HG03520 (cell line): ENCODE measurements around the gene ATXN7L2.
"Not testable (repeated sequence)": the region's sequence is repeated elsewhere in the genome, so short reads cannot be mapped to it uniquely, and the experiment has no call there.

Experiments
- ATAC-seq: cut with Tn5 transposase; IDR thresholded peaks from one replicate; pipeline ENCODE4 v1.9.1; 2021; ENCODE audit warnings: mild to moderate bottlenecking, moderate library complexity; ENCODE audit not compliant: unreplicated experiment

ATXN7L2 gene

DNA sequence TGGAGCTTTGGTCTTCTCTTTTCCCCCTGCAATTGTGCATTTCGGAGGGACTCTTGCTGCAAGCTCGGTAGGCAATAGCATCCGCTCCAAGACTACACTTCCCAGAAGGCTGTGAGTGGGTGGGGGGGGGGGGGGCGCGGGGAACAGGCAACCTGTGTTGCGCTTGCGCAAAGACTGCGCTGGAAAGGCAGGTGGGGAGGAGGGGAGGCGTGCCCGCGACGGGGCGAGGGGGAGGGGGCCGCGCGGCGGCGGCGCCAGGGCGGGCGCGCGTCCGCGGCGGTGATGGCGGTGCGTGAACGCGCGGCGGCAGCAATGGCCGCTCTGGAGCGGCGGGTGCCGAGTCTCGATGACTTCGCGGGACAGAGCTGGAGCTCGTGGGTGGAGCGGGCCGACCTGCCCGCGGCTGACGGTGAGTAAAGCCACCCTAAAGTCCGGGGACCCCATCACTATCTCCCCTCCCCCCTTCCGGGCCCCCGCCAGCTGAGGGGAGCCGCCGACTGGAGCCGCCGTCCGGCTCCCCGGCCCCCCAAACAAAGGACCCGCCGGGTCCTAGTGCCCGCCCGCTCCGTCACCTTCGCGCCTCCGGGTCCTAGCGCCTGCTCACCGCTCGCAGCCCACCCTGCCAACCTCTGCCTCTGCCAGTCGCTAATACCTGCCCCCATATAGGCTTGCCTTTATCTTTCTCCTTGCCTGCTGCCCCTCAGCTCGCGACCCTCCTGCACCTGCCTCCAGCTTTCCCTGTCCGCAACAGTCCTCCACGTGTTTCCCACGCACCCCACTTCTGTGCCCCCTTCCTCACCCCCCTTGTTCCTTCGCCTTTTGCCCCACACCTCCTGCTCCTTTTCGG is at the start of gene ATXN7L2:
ATXN7L2 (plus strand) TSS at position 234 of the 847 bp plus-strand sequence; CDS start at position 283, 49 bp downstream.
- ATAC-seq, result peak; percentile 76

DNA sequence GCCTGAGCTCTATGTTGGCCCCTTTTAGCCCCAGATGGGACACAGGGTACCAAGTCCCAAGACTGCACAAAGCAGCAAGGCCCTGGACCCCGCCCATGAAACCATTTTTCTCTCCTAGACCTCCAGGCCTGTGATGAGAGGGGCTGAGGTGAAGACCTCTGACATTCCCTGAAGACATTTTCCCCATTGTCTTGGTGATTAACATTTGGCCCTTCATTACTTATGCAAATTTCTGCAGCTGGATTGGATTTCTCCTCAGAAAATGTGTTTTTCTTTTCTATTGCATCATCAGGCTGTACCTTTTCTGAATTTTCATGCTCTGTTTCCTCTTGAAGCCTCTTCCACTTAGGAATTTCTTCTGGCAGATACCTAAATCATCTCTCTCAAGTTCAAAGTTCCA is 49.2 kb upstream of the ATXN7L2 start:
- no peak for ATAC-seq

- ATAC-seq, result no peak
These were observed 44.9 kb upstream of the ATXN7L2 start for GRCh38 chr1:109438798-109439297.

DNA sequence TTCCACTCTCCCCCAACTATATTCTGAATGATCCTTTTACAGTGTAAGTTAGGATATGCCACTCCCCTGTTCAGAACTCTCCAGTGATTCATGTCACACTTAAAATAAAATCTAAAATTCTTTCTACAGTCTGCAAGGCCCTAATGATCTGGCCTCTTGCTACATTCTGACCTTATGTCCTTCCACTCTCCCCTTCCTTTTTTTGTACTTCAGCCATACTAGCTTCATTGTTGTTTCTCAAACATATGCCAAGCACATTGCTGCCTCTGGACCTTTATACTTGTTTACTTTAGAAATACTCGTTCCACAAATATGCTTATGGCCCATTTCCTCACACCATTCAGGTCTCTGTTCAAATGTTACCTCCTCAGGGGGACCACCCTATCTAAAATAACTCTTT is 42.6 kb upstream of the ATXN7L2 start:
- ATAC-seq, result no peak

- no peak for ATAC-seq
These were observed 40.2 kb upstream of the ATXN7L2 start for GRCh38 chr1:109443476-109443875.

DNA sequence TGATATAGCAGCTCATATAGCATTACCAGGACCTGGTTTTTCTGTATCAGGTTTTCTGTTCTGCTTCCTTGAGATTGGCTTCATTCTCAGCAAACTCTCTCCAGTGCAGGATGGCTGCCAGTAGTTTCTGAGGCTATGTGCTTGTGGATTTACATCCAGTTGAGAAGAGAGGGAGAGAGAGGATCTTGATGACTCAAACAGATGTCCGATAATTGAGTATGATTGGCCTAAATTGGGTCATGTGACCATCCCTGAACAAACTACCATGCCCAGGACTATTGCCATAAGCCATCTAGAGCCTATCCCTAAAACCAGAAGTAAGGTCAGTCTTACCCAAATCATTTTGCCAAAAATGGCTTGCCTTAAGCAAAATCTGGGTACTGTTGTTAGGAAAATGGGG is 39.4 kb upstream of the ATXN7L2 start:
- no peak for ATAC-seq

DNA sequence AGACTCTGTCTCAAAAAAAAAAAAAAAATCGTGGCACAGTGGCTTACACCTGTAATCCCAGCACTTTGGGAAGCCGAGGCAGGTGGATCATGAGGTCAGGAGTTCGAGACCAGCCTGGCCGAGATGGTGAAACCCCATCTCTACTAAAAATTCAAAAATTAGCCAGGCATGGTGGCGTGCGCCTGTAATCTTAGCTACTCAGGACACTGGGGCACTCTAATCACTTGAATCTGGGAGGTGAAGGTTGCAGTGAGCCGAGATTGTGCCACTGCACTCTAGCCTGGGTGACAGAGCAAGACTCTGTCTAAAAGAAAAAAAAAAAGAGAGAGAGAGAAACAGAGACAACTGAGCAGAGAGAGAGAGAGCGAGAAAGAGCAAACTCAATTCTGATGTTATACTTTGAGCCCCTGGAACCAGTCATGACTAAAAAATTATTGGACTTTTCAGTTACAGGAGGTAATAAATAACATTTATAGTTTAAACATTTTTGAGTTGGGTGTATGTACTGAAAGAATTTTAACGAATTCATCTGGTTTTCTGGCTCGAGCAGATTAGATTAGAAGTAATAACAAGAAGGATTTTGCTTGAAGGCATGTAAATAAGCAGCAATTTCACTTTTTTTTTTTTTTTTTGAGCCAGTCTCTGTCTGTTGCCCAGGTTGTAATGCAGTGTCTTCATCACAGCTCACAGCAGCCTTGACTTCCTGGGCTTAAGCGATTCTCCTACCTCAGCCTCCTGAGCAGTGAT is 37.6 kb upstream of the ATXN7L2 start:
- ATAC-seq, result not testable (repeated sequence)

- ATAC-seq, result no peak
These were observed 36.2 kb upstream of the ATXN7L2 start for GRCh38 chr1:109447524-109447923.

DNA sequence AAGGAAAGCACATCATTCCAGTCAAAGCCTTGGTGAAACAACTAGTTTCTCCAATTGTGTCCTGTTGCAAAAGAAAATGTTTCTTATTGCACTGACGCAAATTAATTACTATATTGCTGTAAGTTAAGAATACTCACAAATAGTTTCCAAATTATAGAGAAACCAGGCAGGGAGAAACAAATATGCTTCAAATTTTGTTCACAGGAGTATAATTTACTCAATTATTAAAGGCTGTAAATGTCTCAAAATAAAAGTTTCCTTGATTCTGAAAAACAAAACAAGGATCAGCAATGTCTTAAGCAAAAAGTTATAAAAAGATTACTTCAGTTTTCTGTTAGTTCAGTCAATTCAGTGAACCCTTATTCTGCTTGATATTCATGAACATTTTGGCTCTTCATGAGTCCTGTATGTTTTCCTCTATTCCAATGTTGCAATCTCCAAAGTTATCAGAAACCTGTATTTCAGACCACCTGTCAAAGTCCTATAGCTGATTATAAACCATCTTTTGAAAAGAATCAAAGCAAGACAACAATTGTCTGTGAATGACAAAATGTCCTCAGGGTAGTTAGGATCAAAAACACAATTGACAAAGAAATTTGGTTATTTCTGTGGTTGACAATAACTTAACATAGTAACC is 29.1 kb upstream of the ATXN7L2 start:
- ATAC-seq, result no peak

DNA sequence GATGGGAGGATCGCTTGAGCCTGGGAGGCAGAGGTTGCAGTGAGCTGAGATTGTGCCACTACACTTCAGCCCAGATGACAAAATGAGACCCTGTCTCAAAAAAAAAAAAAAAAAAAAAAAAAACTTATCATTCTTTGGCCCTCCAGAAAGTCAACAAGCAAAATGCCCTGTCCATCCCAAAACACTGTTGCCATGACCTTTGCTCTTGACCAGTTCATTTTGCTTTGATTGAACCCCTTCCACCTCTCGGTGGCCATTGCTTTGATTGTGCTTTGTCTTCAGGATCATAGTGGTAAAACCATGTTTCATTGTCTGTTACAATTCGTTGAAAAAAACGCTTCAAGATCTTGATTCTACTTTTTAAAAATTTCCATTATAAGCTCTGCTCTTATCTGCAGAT is 25.9 kb upstream of the ATXN7L2 start:
- no peak for ATAC-seq

DNA sequence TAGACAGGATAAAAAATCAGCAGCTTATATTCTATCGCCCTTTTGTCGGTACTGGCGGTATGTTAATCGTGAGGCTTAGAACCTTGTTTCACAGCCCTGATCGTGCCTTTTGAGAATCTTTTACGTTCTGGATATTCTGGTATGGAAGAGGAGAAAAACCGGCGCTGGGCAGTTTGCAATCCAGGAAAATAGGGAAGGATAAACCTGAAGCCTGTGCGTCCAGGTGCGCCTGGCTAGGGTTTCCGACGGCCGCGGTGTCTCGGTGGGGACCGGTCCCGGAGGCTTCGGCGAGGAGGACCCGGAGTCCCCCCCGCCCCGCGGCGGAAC is 17.6 kb upstream of the ATXN7L2 start:
- ATAC-seq, result no peak

- no peak for ATAC-seq
These were observed 17.0 kb upstream of the ATXN7L2 start, which contains the start of gene SYPL2 for GRCh38 chr1:109466452-109467300. Gene SYPL2, plus strand, starts transcription at chr1:109466546. Its CDS starts 298 bp downstream, at chr1:109466844.

GRCh38 chr1:109467301-109467777 is 16.4 kb upstream of the ATXN7L2 start:
- ATAC-seq, result no peak

DNA sequence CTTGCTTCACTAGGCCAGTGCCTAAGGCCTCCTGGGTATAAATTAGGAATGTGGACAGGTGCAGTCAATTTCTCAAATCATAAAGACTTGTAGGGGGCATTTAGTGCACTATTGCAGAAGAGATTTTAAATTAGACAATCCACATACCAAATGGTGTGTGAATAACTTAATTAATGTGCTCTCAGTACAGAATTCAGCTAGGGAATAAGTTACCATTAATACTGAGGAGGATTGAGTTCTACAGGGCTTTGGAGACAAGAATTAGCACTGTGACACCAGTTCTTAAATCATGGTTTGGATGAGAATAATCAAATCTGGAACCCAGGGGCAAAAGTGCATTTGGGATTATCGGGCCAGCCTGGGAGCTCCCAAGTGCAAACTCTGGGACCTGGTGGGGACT is 15.6 kb upstream of the ATXN7L2 start:
- ATAC-seq, result no peak

DNA sequence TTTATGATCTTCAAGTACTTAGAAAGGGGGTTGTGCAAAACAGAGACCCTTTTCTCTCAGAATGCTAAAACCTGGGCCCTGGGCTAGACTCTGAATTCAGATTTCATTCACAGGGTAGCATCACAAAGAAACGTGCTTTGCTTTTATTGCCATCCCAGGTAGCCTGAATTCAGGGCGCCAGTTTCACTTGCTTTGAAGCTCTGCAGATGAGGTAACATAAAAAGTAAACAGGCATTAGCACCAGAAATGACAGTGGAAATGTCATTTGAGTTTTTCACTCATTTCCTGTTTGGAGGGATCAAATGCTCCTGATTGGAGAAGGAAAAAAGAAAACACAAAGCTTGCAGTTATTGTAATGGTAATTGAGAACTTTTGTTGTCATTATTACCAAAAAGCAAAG is 14.8 kb upstream of the ATXN7L2 start:
- ATAC-seq, result no peak

- ATAC-seq, result no peak
These were observed 13.5 kb upstream of the ATXN7L2 start for GRCh38 chr1:109470245-109470644.

GRCh38 chr1:109472779-109473178 is 10.9 kb upstream of the ATXN7L2 start:
- no peak for ATAC-seq

- ATAC-seq, result not testable (repeated sequence)
These were observed 10.2 kb upstream of the ATXN7L2 start for GRCh38 chr1:109473284-109474057.

DNA sequence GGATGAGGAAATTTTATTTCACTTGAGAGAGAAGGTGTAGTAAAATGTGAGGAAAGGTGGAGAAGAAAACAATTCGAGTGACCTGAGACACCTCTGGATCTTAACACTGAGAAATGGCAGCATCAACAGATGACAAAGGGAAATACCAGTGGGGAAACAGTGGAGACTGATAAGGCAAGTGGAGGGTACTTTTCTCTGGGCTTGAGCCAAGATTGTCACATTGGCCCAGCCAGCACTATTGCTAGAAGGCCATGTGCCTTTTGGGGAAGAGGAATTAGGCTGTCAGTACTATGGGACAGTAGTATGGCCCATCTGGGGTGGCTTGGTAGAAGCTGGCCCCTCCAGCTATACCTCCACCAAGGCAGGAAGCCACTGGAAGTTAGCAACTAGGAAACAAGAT is 9.0 kb upstream of the ATXN7L2 start:
- ATAC-seq, result no peak

DNA sequence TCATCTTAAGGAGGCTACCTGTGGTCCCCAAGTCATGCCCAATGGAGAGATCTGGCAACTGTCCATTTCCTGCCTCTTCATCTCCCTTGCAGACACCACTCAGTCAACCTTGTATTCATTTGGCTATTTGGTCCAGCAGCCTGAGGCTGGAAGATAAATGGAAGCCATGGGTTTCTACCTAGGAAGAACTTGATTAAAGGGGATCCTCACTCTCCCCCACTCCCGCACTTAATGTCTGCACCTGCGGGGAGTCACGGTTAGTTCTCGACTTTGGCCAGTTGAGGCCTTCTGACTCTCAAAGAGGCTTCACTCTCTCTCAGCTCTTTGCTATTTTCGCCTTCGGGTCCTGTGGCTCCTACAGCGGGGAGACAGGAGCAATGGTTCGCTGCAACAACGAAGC is 8.4 kb upstream of the ATXN7L2 start:
- ATAC-seq, result no peak
